Measurements from ENCODE around the gene HUS1.
"Not testable (repeated sequence)": the region's sequence is repeated elsewhere in the genome, so short reads cannot be mapped to it uniquely, and the experiment has no call there.

Gene HUS1

GRCh38 chr7:47982610-47983009, 3.2 kb upstream of the HUS1 start:
- in situ Hi-C loops (cut with MboI; ENCODE audit: low sequenced_read_pairs): no loop called here

- in situ Hi-C loops (cut with MboI; ENCODE audit: low sequenced_read_pairs): not testable (repeated sequence)
These were observed 1.2 kb upstream of the HUS1 start for GRCh38 chr7:47980648-47981047.

GRCh38 chr7:47979832-47980181, 392 bp upstream of the HUS1 start:
- in situ Hi-C loops (cut with MboI; ENCODE audit: low sequenced_read_pairs): loop anchor here (10.0 kb wide), 1 partner anchor 115 kb away; no protein-coding TSS in a partner anchor

- in situ Hi-C loops (cut with MboI; ENCODE audit: low sequenced_read_pairs): loop anchor here (10.0 kb wide), 1 partner anchor 116 kb away; no protein-coding TSS in a partner anchor
These were observed 648 bp downstream of the HUS1 start for GRCh38 chr7:47978790-47979144.

GRCh38 chr7:47973739-47974138, 5.7 kb downstream of the HUS1 start:
- in situ Hi-C loops (cut with MboI; ENCODE audit: low sequenced_read_pairs): loop anchor here (10.0 kb wide), 1 partner anchor 121 kb away; no protein-coding TSS in a partner anchor

- in situ Hi-C loops (cut with MboI; ENCODE audit: low sequenced_read_pairs): loop anchor here (10.0 kb wide), 1 partner anchor 124 kb away; no protein-coding TSS in a partner anchor
These were observed 8.7 kb downstream of the HUS1 start for GRCh38 chr7:47970761-47971160.

GRCh38 chr7:47968847-47969774, 10.3 kb downstream of the HUS1 start:
- in situ Hi-C loops (cut with MboI; ENCODE audit: low sequenced_read_pairs): no loop called here

- in situ Hi-C loops (cut with MboI; ENCODE audit: low sequenced_read_pairs): no loop called here
These were observed 11.7 kb downstream of the HUS1 start for GRCh38 chr7:47967708-47968107.

GRCh38 chr7:47967123-47967522, 12.3 kb downstream of the HUS1 start:
- in situ Hi-C loops (cut with MboI; ENCODE audit: low sequenced_read_pairs): no loop called here

GRCh38 chr7:47965456-47965855, 14.0 kb downstream of the HUS1 start:
- in situ Hi-C loops (cut with MboI; ENCODE audit: low sequenced_read_pairs): no loop called here

GRCh38 chr7:47962262-47962661, 17.2 kb downstream of the HUS1 start:
- in situ Hi-C loops (cut with MboI; ENCODE audit: low sequenced_read_pairs): no loop called here

- in situ Hi-C loops (cut with MboI; ENCODE audit: low sequenced_read_pairs): no loop called here
These were observed 22.3 kb downstream of the HUS1 start for GRCh38 chr7:47957156-47957555.

GRCh38 chr7:47956220-47956619, 23.2 kb downstream of the HUS1 start:
- in situ Hi-C loops (cut with MboI; ENCODE audit: low sequenced_read_pairs): no loop called here

- in situ Hi-C loops (cut with MboI; ENCODE audit: low sequenced_read_pairs): no loop called here
These were observed 25.0 kb downstream of the HUS1 start for GRCh38 chr7:47954231-47954911.

GRCh38 chr7:47953822-47954221, 25.6 kb downstream of the HUS1 start:
- in situ Hi-C loops (cut with MboI; ENCODE audit: low sequenced_read_pairs): no loop called here

- in situ Hi-C loops (cut with MboI; ENCODE audit: low sequenced_read_pairs): no loop called here
These were observed 27.2 kb downstream of the HUS1 start for GRCh38 chr7:47952224-47952623.

GRCh38 chr7:47951374-47951773, 28.0 kb downstream of the HUS1 start:
- in situ Hi-C loops (cut with MboI; ENCODE audit: low sequenced_read_pairs): no loop called here

- in situ Hi-C loops (cut with MboI; ENCODE audit: low sequenced_read_pairs): no loop called here
These were observed 28.7 kb downstream of the HUS1 start for GRCh38 chr7:47950714-47951113.

GRCh38 chr7:47949703-47950102, 29.7 kb downstream of the HUS1 start:
- in situ Hi-C loops (cut with MboI; ENCODE audit: low sequenced_read_pairs): loop anchor here (10.0 kb wide), 1 partner anchor 165 kb away; no protein-coding TSS in a partner anchor

- in situ Hi-C loops (cut with MboI; ENCODE audit: low sequenced_read_pairs): loop anchor here (10.0 kb wide), 1 partner anchor 167 kb away; no protein-coding TSS in a partner anchor
These were observed 31.1 kb downstream of the HUS1 start, which contains the start of gene PKD1L1 for GRCh38 chr7:47948141-47948790. Gene PKD1L1 (minus strand): TSS chr7:47948466. CDS start chr7:47948440, 26 bp downstream.

GRCh38 chr7:47947355-47947749, 32.1 kb downstream of the HUS1 start:
- in situ Hi-C loops (cut with MboI; ENCODE audit: low sequenced_read_pairs): loop anchor here (10.0 kb wide), 1 partner anchor 167 kb away; no protein-coding TSS in a partner anchor

Data from HL-60/S4 (cell line).